Activated CD8-positive, alpha-beta T cell treated with anti-CD3 and anti-CD28 coated beads for 36 hours (primary cell): ENCODE data around the gene CCDC92. TPM values are rescaled to one million over a fixed set of nuclear protein-coding genes. Genes with fewer than 3 reads are reported as not detected.

Experiments used
- ATAC-seq: fragments of 200-7000 bp; cut with Tn5 transposase; one replicate; pipeline ENCODE4 v1.10.0; 2021; ENCODE audit warnings: mild to moderate bottlenecking, moderate library complexity
- CTCF ChIA-PET: fragments of 350-600 bp; sonication (Branson Sonifier 250); formaldehyde crosslinking; loops from one replicate; lab custom pipeline; 2021; ENCODE audit warnings: antibody characterized with exemption; lab: Charles Lee
- POLR2A ChIA-PET: fragments of 350-600 bp; sonication (Branson Sonifier 250); formaldehyde crosslinking; loops from one replicate; lab custom pipeline; 2021; ENCODE audit warnings: antibody characterized with exemption; lab: Charles Lee
- DNase-seq: peaks from one replicate; pipeline ENCODE4 v3.0.0-alpha.2; 2020
- H3K27ac Mint-ChIP-seq: one replicate; pipeline ENCODE4 v1.8.0; 2021; ENCODE audit warnings: mild to moderate bottlenecking, mixed read lengths
- H3K27me3 Mint-ChIP-seq: one replicate; pipeline ENCODE4 v1.8.0; 2021; ENCODE audit warnings: mixed read lengths
- H3K36me3 Mint-ChIP-seq: one replicate; pipeline ENCODE4 v1.8.0; 2021; ENCODE audit warnings: low read depth, mixed read lengths
- H3K4me1 Mint-ChIP-seq: one replicate; pipeline ENCODE4 v1.8.0; 2021; ENCODE audit warnings: low read depth, mixed read lengths
- H3K4me3 Mint-ChIP-seq: one replicate; pipeline ENCODE4 v1.8.0; 2021; ENCODE audit warnings: mild to moderate bottlenecking, moderate library complexity, mixed read lengths
- H3K9me3 Mint-ChIP-seq: one replicate; pipeline ENCODE4 v1.8.0; 2021; ENCODE audit warnings: mixed read lengths
- intact Hi-C: fragments of 100-400 bp; cut with micrococcal nuclease; formaldehyde crosslinking; loops from one replicate; pipeline ENCODE4 v1.10.0; 2022
- total RNA-seq, 2 experiments: library from RNA; stranded (reverse); gene quantifications; one replicate each; pipeline ENCODE4 v1.2.3, GENCODE V29; 2021
- TF ChIP-seq, protein P1 (sequence below): fragments of 200-600 bp; IDR thresholded peaks from one replicate; pipeline ENCODE4 v1.8.0; 2022; ENCODE audit warnings: antibody characterized with exemption, mild to moderate bottlenecking

CCDC92 gene
- total RNA-seq, 2 experiments from 2014 or later: 4.0 to 6.2 TPM

- intact Hi-C loops: no loop called here
- no peaks in the 10 kb centered on the region for H3K9me3 Mint-ChIP-seq
- no peak for DNase-seq
- TF ChIP-seq, protein P1, sequence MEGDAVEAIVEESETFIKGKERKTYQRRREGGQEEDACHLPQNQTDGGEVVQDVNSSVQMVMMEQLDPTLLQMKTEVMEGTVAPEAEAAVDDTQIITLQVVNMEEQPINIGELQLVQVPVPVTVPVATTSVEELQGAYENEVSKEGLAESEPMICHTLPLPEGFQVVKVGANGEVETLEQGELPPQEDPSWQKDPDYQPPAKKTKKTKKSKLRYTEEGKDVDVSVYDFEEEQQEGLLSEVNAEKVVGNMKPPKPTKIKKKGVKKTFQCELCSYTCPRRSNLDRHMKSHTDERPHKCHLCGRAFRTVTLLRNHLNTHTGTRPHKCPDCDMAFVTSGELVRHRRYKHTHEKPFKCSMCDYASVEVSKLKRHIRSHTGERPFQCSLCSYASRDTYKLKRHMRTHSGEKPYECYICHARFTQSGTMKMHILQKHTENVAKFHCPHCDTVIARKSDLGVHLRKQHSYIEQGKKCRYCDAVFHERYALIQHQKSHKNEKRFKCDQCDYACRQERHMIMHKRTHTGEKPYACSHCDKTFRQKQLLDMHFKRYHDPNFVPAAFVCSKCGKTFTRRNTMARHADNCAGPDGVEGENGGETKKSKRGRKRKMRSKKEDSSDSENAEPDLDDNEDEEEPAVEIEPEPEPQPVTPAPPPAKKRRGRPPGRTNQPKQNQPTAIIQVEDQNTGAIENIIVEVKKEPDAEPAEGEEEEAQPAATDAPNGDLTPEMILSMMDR: no peak
- H3K4me3 Mint-ChIP-seq: no peak overlapping the region
- no peaks in the 10 kb centered on the region for H3K36me3 Mint-ChIP-seq
- ChIA-PET CTCF (interaction anchor here (1.1 to 1.7 kb wide), 4 partner anchors 27 to 77 kb away, joined by 3 to 5 read pairs (median 4); no protein-coding TSS in a partner anchor), POLR2A (interaction anchor here (1.0 to 1.2 kb wide), 2 partner anchors 53 to 86 kb away, joined by 3 to 4 read pairs; no protein-coding TSS in a partner anchor)
- no peak for ATAC-seq
- H3K27me3 Mint-ChIP-seq: peaks cover 1% of the 10 kb centered on the region
- no peak overlapping the region for H3K27ac Mint-ChIP-seq
- peaks cover 10% of the 10 kb centered on the region for H3K4me1 Mint-ChIP-seq
Measured at GRCh38 chr12:123908884-123909725, 63.5 kb downstream of the CCDC92 start.

- Mint-ChIP-seq H3K4me3 (no peak overlapping the region), H3K27me3 (peaks cover 2% of the 10 kb centered on the region), H3K27ac (no peak overlapping the region), H3K36me3 (no peaks in the 10 kb centered on the region), H3K4me1 (peaks cover 10% of the 10 kb centered on the region), H3K9me3 (no peaks in the 10 kb centered on the region)
- DNase-seq: no peak
- TF ChIP-seq, protein P1: no peak
- ChIA-PET POLR2A (interaction anchor here (1.0 kb wide), 1 partner anchor 54 kb away, joined by 4 read pairs; no protein-coding TSS in a partner anchor), CTCF (no interaction called here)
- intact Hi-C loops: no loop called here
- ATAC-seq: no peak
Measured at GRCh38 chr12:123907726-123908476, 64.7 kb downstream of the CCDC92 start.

GRCh38 chr12:123906711-123907420 lies 65.8 kb downstream of the CCDC92 start:
- no peak overlapping the region for H3K27ac Mint-ChIP-seq
- POLR2A ChIA-PET: no interaction called here
- no peaks in the 10 kb centered on the region for H3K36me3 Mint-ChIP-seq

DNA sequence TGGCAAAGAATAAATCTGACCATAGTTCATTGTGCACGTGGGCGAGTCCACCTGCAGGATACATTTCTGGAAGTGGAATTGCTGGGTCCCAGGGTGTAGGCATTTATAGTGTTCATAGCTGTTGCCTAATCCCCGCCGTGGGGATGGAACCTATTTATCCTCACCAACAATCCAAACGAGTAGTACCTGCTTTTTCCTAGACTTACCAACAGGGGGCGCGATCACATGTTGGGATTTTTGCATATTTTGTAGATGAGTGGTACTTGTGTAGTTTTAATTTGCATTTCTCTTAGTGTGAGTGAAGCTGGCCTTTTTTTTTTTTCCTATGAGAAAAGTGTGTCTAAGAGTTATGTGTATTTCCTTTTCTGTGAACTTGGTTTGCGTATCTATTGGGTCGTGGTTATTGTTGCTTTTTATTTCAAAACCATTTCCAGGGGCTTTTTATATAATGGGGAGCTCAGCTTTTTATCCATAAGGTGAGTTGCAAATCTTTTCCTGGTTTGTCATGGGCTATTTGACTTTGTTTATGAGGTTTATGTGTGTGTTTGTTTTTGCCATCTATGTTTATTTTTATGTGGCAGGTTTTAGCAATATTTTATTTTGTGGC lies 67.2 kb downstream of the CCDC92 start:
- ChIA-PET CTCF (interaction anchor here (0.7 to 4.2 kb wide), 34 partner anchors 8 to 622 kb away, joined by 3 to 69 read pairs (median 4); partner anchors contain the start of gene CCDC92), POLR2A (interaction anchor here (0.6 kb wide), 1 partner anchor 78 kb away, joined by 3 read pairs; no protein-coding TSS in a partner anchor)
- TF ChIP-seq, protein P1: peak; percentile 83
- Mint-ChIP-seq H3K4me3 (no peak overlapping the region), H3K9me3 (no peaks in the 10 kb centered on the region), H3K4me1 (peaks cover 13% of the 10 kb centered on the region), H3K27ac (no peak overlapping the region), H3K36me3 (no peaks in the 10 kb centered on the region), H3K27me3 (peaks cover 2% of the 10 kb centered on the region)
- intact Hi-C loops: loop anchor here (2.0 kb wide), 1 partner anchor 77 kb away; no protein-coding TSS in a partner anchor
- ATAC-seq (peak; percentile 63), DNase-seq (peak; percentile 76)

More at GRCh38 chr12:123906711-123907420, 65.8 kb downstream of the CCDC92 start:
- CTCF ChIA-PET: interaction anchor here (1.3 to 4.2 kb wide), 5 partner anchors 18 to 620 kb away, joined by 3 to 69 read pairs (median 5); partner anchors contain the start of gene CCDC92
- TF ChIP-seq, protein P1: no peak
- ATAC-seq (no peak), DNase-seq (no peak)
- Mint-ChIP-seq H3K9me3 (no peaks in the 10 kb centered on the region), H3K4me1 (peaks cover 10% of the 10 kb centered on the region), H3K27me3 (peaks cover 2% of the 10 kb centered on the region), H3K4me3 (no peak overlapping the region)
- intact Hi-C loops: no loop called here
